NCI-H1417 (cell line): ENCODE measurements around the gene MRPL37.
"Not testable (repeated sequence)": the region's sequence is repeated elsewhere in the genome, so short reads cannot be mapped to it uniquely, and the experiment has no call there.

ENCODE experiments used
- DNase-seq, 3 experiments: peaks; one replicate each; lab custom pipeline; 2025; lab: John Stamatoyannopoulos, UW

Gene MRPL37

GRCh38 chr1:54220004-54220811, 20.2 kb downstream of the MRPL37 start:
- DNase-seq, result no peak

DNA sequence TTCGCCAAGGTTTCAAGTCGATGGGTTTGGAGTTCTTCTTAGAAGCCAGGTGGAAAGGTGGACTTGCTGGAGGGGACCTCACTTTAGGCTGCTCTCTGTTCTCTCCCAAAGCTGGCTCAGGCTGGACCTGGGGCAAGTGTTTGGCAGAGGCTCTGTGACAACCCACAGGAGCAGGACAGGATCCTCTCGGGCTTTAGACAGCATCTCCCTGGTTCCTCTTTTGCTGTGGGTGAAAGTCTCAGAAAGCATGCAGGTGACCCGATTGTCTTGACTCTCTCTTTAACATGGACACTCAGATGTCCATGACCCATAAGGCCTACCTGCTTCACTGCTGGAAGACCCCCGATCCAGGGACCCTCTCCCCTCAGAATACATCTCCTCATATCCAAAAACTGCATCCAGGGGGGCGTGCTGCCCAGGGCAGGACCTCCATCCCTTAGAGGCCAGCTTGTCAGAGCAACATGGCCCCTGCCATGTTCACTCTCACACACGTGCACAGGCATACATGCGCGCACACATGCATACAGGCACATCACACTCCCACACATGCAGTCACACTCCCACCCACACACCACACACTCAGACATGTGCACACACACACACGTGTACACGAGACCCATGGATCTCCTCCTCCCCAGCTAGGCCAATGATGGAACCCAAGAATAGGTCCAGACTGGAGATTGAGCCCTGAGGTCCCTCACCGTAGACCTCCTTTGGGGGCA, 21.3 kb downstream of the MRPL37 start:
- DNase-seq, result no peak

DNA sequence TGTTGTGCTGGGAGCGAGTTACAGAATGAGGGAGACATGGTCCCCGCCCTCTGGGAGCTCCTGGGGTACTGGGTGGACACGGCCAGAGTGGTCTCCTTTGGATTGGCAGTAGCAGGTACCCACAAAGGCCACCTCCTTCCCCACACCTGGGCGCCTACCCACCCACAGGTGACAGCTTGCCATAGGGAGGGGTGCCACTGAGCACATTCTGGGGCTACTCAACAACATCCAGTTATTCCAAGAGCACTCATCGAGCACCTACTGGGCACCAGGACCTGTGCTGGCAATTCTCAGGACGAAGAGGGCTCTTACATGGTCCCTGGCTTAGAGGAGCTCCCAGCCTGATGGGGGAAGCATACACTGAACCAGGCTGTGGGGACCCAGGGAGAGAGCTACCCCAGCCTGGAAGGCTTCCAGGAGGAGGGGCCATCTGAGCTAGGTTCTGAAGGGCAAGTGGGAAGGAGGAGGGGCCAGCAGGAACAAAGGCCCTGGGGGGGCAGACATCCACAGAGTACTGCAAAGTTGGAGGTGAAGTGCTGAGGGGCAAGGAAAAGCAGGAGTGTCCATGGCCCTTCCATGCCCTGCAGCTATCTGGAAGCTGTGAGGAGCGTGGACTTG, 22.0 kb downstream of the MRPL37 start:
- DNase-seq, result no peak

DNA sequence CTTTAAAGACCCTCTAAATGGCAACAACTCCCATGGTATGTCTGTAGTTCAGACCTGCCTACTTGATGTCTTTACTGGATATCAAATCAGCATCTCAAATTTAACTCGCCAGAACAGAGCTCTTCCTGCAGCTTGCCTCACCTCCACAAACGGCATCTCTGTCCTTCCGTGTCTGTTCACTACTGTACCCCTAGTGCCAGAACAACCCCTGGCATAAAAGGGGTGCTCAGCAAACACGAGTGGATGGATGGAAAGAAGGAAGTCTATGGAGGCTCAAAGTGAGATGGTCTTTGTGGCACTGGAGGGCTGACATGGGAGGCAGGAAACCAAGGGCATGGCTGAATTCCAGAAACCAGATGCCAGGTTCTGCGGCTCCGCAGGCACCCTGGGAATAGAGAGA, 22.7 kb downstream of the MRPL37 start:
- no peak for DNase-seq

DNA sequence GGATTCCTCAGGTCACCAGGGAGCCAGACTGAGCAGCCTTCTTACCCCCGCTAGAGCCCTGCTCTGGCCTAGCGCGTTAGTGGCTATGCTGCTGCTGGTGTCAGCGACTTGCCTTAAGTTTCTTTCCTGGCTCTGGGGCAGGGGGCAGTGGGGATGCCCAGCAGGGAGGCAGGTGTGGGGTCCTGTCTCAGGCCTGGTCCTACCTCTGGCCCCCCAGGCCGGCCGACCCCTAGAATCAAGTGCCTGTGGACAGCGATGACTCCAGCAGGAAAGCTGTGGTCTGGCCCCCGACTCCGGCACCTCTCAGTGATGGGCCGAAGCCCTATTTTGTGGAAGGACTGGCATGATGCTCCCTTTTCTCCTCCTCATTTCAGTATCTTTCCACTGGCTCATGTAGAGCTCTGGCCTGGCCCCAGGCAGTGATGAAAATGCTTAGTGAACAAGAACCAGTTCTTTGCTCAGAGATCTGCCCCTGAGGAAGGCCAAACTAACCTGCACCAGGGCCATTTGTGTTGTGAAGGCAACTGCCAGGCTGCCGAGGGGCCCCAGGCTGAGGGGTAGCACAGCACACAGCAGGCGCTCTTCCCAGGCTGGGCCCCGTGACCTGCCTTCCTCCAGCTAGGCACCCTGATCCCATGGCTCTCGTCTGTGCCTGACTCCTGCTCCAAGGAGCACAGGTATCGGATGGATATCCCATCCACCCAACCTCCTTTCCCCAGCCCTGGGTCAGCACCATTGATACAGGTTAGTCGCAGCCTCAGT, 23.7 kb downstream of the MRPL37 start:
- DNase-seq, result no peak

GRCh38 chr1:54224233-54224632, 24.3 kb downstream of the MRPL37 start:
- DNase-seq, result no peak

GRCh38 chr1:54225378-54225777, 25.4 kb downstream of the MRPL37 start:
- no peak for DNase-seq

DNA sequence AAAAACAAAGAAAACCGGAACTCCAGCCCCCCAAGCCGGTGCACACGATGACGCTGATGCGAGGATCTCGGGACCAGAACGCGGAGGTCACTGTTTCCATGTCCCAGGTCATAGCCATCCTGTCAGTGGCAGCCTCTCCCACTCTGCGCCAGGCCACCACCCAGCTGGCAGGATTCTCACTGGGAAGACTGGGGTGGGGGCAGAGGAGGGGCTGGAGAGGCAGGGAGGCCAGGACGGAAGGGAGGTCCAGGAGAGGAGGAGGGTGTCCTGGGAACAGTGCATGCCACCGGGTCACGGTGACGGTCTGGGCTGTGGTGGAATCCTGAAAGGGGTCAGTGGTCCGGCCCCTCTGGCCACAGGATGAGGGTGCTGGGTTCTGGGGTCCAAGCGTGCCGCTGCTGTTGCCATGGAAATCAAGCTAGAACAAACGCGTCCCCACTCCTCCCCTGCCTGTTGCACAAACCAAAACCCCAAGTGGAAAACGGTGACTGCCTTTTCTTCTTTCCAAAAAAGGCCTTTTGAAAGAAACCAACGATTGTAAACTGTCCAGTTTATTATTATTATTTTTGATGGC, 26.1 kb downstream of the MRPL37 start:
- no peak for DNase-seq

DNA sequence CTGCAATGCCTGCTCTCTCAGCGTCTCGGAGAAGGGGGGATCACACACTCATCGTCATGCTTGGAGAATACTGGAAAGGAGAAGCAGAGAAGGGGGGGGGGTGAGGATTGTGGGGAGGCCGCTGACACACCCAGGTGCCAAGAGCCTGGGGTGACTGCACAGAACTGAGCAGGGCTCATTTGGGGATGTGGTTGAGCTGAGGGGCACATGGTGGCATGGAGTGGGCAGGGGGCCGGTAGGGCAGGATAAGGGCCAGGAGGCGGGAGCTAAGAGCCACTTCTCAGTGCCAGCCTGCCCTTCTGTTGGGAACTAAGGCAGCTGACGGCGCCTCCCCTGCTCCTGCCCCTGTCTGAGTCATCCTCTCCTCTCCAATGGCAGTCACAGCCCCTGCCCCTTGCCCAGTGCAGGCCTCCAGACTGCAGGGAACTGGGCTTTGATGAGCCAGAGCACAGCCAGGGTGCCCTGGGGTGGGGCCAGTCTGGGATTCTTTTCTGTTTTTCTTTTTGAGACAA, 27.2 kb downstream of the MRPL37 start:
- no peak for DNase-seq

- no peak for DNase-seq
These were observed 27.9 kb downstream of the MRPL37 start for GRCh38 chr1:54227891-54228310.

DNA sequence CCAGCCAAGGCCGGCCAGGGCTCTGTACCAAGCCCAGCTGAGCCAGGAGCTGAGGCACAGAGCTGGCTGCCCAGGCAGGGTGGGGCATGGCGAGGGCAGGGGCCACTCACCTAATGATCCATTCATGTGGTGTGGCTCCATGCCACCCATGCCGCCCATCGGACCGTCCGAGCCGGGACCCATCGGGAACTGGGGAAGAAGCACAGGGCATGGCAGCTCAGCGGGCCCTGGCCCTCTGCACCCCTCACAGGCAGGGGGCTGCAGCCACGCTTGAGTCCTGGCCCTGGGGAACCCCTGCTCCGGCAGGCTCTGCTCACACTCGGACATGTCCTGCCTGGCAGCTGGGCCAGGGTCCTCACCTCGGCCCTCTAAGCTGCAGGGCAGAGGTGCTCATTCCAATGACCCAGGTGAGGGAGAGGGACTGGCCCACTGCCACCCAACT, 28.7 kb downstream of the MRPL37 start:
- no peak for DNase-seq

DNA sequence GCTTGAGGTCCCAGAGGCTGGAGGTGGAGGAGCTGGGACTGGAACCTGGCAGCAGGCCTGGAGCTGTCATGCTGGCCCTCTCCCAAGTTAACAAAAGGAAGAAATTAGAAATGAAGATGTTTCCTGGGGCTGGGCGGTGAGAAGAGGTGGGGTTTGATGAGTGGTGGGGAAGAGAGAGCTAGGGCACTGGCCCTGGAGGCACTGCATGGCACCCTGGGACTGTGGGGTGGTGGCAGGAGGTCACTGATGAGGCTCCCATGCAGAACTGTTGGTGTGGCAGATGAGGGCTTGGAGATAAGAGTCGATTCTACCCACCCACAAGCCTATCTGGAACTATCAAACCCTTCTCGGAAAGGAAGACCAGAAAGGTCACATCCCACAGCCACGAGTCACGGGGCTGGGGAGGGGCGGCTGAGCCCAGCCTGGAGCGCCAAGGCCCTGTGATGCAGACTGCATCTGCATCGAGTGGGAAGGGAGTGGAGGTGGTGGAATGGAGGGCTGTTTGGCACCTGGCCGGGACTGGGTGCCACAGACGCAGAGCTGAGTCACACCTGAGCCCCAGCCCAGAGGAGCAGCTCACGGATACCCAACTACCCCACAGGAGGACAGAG, 29.4 kb downstream of the MRPL37 start:
- no peak for DNase-seq

DNA sequence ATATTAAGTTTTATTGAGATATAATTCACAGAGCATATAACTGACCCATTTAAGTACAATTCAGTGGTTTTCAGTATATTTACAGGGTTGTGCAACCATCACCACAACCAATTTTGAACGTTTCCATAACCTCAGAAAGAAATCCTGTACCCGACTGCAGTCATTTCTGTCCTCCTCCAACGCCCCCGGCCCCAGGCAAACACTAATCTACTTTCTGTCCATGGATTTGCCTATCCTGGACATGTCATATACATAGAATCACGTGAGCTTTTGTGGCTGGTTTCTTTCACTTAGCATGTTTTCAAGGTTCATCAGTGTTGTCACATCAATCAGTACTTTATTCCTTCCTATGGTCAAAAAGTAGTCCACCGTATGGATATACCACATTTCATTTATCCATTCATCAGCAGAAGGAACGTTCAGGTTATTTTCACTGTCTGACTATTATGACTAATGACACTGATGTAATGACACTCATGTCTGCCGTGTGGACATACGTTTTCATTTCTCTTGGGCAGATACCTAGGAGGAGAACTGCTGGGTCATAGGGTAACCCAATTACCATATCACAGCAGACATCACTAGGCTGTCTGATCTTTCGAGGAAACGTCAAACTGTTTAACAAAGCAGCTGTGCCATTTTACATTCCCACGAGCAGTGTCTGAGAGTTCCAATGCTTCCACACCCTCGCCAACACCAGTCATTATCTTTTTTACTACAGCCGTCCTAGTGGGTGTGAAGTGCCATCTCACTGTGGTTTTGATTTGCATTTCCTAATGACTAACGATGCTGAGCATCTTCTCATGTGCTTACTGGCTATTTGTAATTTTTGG, 30.8 kb downstream of the MRPL37 start:
- DNase-seq, result no peak

- DNase-seq, result not testable (repeated sequence)
These were observed 33.2 kb downstream of the MRPL37 start for GRCh38 chr1:54233196-54233595.

GRCh38 chr1:54234284-54234683, 34.3 kb downstream of the MRPL37 start:
- DNase-seq, result no peak

DNA sequence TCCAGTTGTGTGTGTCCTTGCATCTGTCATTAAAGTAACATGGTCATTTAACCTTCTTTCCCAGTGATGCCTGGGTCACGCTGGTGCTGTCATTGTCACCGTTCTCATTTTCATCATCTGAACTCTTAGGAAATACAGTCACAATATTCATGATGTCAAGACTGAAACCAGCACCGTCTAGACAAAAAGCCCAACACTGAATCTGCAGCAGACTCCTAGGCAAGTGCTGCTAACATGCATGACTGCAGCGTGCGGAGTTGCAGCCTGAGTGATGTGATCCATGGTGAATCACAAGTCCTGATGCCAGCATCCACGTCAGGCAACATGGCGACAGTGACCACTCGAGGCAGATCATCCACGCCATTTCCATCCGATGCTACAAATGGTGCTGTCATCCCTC, 37.6 kb downstream of the MRPL37 start:
- no peak for DNase-seq

DNA sequence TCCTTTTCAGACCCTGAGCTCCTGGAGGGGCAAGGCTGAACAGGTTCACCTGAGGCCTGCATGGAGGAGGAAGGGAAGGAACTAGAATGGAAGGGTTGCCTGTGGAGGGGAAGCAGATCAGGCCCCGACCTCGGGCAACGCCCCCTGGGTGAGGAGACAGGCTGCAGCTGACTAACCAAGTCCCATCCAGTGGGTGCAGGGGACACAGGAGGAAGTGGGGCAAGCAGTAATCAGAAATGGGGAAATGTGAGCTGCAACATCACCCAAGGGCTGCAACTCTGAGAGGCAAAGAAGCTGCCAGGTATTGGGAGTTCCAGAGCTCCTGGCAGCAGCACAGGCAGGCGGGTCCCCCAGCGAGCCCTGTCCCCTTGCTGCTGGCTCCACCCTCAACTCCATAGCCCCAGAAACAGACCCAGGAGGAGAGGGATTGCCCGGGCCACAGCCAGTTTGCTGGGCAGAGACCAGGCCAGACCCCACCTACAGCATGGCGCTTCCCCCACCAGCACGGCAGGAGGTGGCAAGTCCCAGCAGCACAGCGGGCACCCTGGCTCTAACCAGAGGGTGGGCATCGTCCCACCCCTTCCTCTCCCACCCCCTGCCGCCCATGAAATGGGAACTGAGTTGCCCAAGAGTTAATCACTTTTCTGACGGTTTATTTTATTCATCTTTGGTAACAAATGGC, 38.5 kb downstream of the MRPL37 start:
- no peak for DNase-seq

DNA sequence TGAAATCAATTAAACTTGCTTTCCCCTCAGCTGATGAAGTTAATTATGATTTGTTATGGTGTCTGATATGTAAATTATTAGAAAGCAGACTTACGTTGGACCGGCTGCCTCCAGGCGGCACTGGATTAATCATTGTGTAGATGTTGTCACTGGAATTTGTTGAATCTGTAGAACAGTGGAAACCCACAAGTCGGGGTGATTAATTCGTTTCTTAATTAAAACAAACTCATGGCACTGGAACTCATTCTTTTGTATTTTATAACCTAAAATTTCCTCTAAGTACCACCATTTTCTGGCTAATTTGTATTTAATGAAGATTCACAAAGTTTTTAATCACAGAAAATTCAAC, 39.0 kb downstream of the MRPL37 start:
- no peak for DNase-seq

- DNase-seq, result no peak
These were observed 39.7 kb downstream of the MRPL37 start for GRCh38 chr1:54239631-54240031.
